ENCODE measurements around the gene GPR132. TPM values are rescaled to one million over a fixed set of nuclear protein-coding genes. Genes with fewer than 3 reads are reported as not detected.

The GPR132 gene
- total RNA-seq, 1 donor from 2014 or later: 48.5 TPM

- Mint-ChIP-seq H3K27ac (no peak overlapping the region), H3K36me3 (ENCODE audit: low read depth) (no peaks in the 10 kb centered on the region), H3K4me3 (no peak overlapping the region), H3K4me1 (peaks cover 23% of the 10 kb centered on the region), H3K27me3 (peaks cover 6% of the 10 kb centered on the region), H3K9me3 (no peaks in the 10 kb centered on the region)
- ATAC-seq (ENCODE audit: low read depth) (no peak), DNase-seq (no peak)
- intact Hi-C loops (cut with micrococcal nuclease): loop anchor here (2.0 to 5.0 kb wide), 2 partner anchors 91 to 112 kb away; partner anchors contain the start of gene NUDT14
- no peak for TF ChIP-seq CTCF (IDR thresholded peaks at IDR 0.05)
- POLR2A ChIA-PET: interaction anchor here (0.8 to 3.4 kb wide), 3 partner anchors 20 to 27 kb away, joined by 3 to 17 read pairs (median 5); partner anchors contain the start of gene GPR132
- CTCF ChIA-PET: interaction anchor here (1.0 to 2.9 kb wide), 6 partner anchors 10 to 439 kb away, joined by 3 to 12 read pairs (median 4); no protein-coding TSS in a partner anchor
Observed at GRCh38 chr14:105091054-105091516, 25.9 kb upstream of the GPR132 start.

DNA sequence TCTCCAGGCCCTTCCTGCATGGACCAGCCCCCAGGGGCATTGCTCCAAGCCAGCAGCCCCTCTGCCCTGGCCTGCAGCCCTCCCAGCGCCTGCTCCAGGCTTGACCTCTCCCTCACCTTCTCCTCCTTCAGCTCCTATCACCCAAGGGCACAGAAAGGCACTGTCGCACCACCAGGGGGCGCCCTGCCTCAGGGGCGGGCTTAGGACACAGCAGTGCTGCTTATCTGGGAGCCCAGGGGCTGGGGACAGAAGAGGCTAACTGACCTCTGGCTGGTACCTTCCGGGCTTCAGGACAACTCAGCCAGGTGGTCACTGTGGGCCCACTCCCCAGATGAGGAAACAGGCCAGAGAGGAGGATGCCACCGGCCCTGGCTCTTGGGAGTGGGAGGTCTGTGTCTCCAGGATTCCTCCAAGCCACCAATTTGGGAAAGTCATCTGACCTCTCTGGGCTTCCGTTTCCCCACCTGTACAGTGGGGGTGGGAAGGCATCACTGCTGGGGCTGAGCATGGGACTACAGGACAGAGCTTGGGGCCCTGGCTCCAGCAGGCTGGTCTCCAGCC, 25.3 kb upstream of the GPR132 start:
- TF ChIP-seq CTCF (IDR thresholded peaks at IDR 0.05): no peak
- no peaks in the 10 kb centered on the region for H3K9me3 Mint-ChIP-seq
- no peak overlapping the region for H3K27ac Mint-ChIP-seq
- POLR2A ChIA-PET: interaction anchor here (0.7 to 3.4 kb wide), 4 partner anchors 20 to 105 kb away, joined by 3 to 17 read pairs (median 4); partner anchors contain the start of genes CDCA4, CLBA1 and GPR132
- H3K36me3 Mint-ChIP-seq (ENCODE audit: low read depth): no peaks in the 10 kb centered on the region
- peak; percentile 33 for ATAC-seq (ENCODE audit: low read depth)
- peak overlapping the region; percentile 28 for H3K4me3 Mint-ChIP-seq
- CTCF ChIA-PET: interaction anchor here (0.7 to 2.9 kb wide), 13 partner anchors 9 to 439 kb away, joined by 3 to 12 read pairs (median 4); partner anchors contain the start of genes BRF1 and GPR132
- intact Hi-C loops (cut with micrococcal nuclease): loop anchor here (1.0 to 5.0 kb wide), 5 partner anchors 92 to 438 kb away; partner anchors contain the start of gene NUDT14
- H3K27me3 Mint-ChIP-seq: peaks cover 6% of the 10 kb centered on the region
- peak; percentile 84 for DNase-seq
- peaks cover 23% of the 10 kb centered on the region for H3K4me1 Mint-ChIP-seq

GRCh38 chr14:105089746-105090492, 24.7 kb upstream of the GPR132 start:
- ChIA-PET CTCF (interaction anchor here (0.7 to 2.9 kb wide), 13 partner anchors 8 to 440 kb away, joined by 3 to 12 read pairs (median 4); partner anchors contain the start of genes BRF1 and GPR132), POLR2A (interaction anchor here (0.7 to 3.4 kb wide), 4 partner anchors 19 to 104 kb away, joined by 3 to 17 read pairs (median 4); partner anchors contain the start of genes CDCA4, CLBA1 and GPR132)
- DNase-seq (no peak), ATAC-seq (ENCODE audit: low read depth) (no peak)
- intact Hi-C loops (cut with micrococcal nuclease): loop anchor here (1.0 to 5.0 kb wide), 5 partner anchors 92 to 438 kb away; partner anchors contain the start of gene NUDT14
- Mint-ChIP-seq H3K4me1 (peaks cover 23% of the 10 kb centered on the region), H3K36me3 (ENCODE audit: low read depth) (no peaks in the 10 kb centered on the region), H3K9me3 (no peaks in the 10 kb centered on the region), H3K4me3 (no peak overlapping the region), H3K27me3 (peaks cover 6% of the 10 kb centered on the region), H3K27ac (no peak overlapping the region)
- no peak for TF ChIP-seq CTCF (IDR thresholded peaks at IDR 0.05)

DNA sequence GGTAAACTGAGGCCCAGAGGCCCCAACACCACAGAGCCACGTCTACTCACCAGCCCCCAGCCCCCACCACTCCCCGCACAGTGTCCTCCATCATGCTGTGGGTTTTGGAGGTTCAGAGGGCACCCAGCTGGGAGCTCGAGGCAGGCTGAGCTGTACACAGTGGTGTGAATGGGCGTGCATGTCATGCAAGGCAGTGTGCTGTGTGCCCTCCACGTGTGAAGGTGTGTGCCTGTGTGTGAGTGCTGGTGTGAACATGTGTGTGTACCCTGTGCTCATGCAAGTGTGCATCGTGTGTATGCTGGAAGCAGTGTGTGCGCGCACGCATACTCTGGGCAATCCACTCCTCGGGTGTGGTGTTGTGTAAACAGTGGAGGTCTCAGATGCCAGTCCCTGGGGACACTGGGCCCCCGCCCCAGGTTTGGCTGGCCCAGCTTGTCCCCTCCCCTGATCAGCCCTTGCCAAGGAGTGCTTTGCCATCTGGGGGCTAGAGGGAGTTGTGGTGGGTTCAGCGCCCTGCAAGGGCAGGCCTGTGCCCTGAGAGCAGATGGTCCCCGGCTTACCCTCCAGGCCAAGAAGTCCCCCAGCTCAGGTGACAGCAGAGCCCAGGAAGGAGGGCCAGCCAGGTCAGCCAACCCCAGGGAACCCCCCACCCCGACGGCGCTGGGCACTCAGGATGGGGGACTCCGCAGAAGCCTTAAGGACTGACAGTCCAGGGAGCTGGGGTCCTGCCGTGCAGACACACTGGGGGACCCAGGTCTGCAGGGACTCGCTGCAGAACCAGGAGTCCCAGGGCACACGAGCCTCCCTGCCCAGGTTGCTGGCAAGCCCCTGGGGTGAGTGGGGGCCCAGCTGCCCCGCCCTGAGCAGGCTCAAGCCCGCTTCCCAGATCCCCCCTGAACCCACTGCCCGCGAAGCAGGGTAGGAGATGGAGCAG, 23.8 kb upstream of the GPR132 start:
- H3K27ac Mint-ChIP-seq: no peak overlapping the region
- H3K4me3 Mint-ChIP-seq: no peak overlapping the region
- POLR2A ChIA-PET: interaction anchor here (1.7 to 3.4 kb wide), 3 partner anchors 18 to 28 kb away, joined by 5 to 18 read pairs (median 17); partner anchors contain the start of gene GPR132
- H3K9me3 Mint-ChIP-seq: no peaks in the 10 kb centered on the region
- peaks cover 18% of the 10 kb centered on the region for H3K4me1 Mint-ChIP-seq
- H3K36me3 Mint-ChIP-seq (ENCODE audit: low read depth): no peaks in the 10 kb centered on the region
- CTCF ChIA-PET: interaction anchor here (0.7 to 4.8 kb wide), 6 partner anchors 14 to 263 kb away, joined by 3 to 56 read pairs (median 8); partner anchors contain the start of gene GPR132
- peak; percentile 18 for DNase-seq
- no peak for ATAC-seq (ENCODE audit: low read depth)
- no peak for TF ChIP-seq CTCF (IDR thresholded peaks at IDR 0.05)
- intact Hi-C loops (cut with micrococcal nuclease): no loop called here
- H3K27me3 Mint-ChIP-seq: peaks cover 6% of the 10 kb centered on the region

All from activated B cell treated with CpG ODN at 0.5 μM for 24 hours (primary cell).